RWPE1 (cell line): Measurements from ENCODE around the gene ARFGEF2.
A peak's percentile ranks its signal among the peaks of the same experiment; 100 is the strongest.

Experiments used
- CTCF ChIA-PET: fragments of 350-600 bp; sonication (Branson Sonifier 250); formaldehyde crosslinking; extraction: SDS; loops from one replicate; lab custom pipeline; 2021; lab: Yijun Ruan, JAX
- POLR2A ChIA-PET: fragments of 400-600 bp; formaldehyde crosslinking; extraction: SDS; loops from one replicate; lab custom pipeline; 2020; ENCODE audit warnings: antibody characterized with exemption; ENCODE audit not compliant: low non-redundant PET; lab: Yijun Ruan, JAX
- DNase-seq: peaks from one replicate; pipeline ENCODE4 v3.0.0; 2012; ENCODE audit warnings: low spot score
- H3K27ac ChIP-seq: fragments of 450-650 bp; 2 replicates; pipeline ENCODE4 v1.5.1; 2017
- CTCF ChIP-seq: fragments of 450-650 bp; conservative IDR thresholded peaks from 2 replicates; pipeline ENCODE4 v1.5.1; 2017; ENCODE audit warnings: low read depth, mild to moderate bottlenecking

Gene ARFGEF2

GRCh38 chr20:48905297-48905647 is 16.2 kb upstream of the ARFGEF2 start:
- ChIA-PET POLR2A (no interaction called here), CTCF (interaction anchor here (0.5 to 9.0 kb wide), 22 partner anchors 12 to 868 kb away, joined by 3 to 155 read pairs (median 4); no protein-coding TSS in a partner anchor)
- DNase-seq, result no peak
- peak; percentile 70 for TF ChIP-seq CTCF
- H3K27ac ChIP-seq, result no peak overlapping the region

GRCh38 chr20:48906221-48906877 is 15.2 kb upstream of the ARFGEF2 start:
- DNase-seq, result no peak
- ChIA-PET CTCF (interaction anchor here (0.7 to 9.0 kb wide), 4 partner anchors 250 to 1289 kb away, joined by 3 to 155 read pairs (median 12); no protein-coding TSS in a partner anchor), POLR2A (no interaction called here)
- H3K27ac ChIP-seq, result no peak overlapping the region
- TF ChIP-seq CTCF, result no peak

- ChIA-PET POLR2A (interaction anchor here (0.6 kb wide), 1 partner anchor 262 kb away, joined by 4 read pairs; no protein-coding TSS in a partner anchor), CTCF (interaction anchor here (9.0 kb wide), 1 partner anchor 252 kb away, joined by 155 read pairs; no protein-coding TSS in a partner anchor)
- H3K27ac ChIP-seq, result no peak overlapping the region
- DNase-seq, result no peak
- TF ChIP-seq CTCF, result no peak
Measured at GRCh38 chr20:48908656-48909319, 12.7 kb upstream of the ARFGEF2 start.

- CTCF ChIA-PET, result interaction anchor here (0.5 to 9.0 kb wide), 2 partner anchors 254 to 1842 kb away, joined by 3 to 155 read pairs; no protein-coding TSS in a partner anchor
- DNase-seq, result no peak
- no peak overlapping the region for H3K27ac ChIP-seq
- no peak for TF ChIP-seq CTCF
- POLR2A ChIA-PET, result no interaction called here
Measured at GRCh38 chr20:48909910-48910309, 11.6 kb upstream of the ARFGEF2 start.

- CTCF ChIA-PET, result interaction anchor here (9.0 kb wide), 1 partner anchor 254 kb away, joined by 155 read pairs; no protein-coding TSS in a partner anchor
- H3K27ac ChIP-seq, result no peak overlapping the region
- POLR2A ChIA-PET, result no interaction called here
- no peak for DNase-seq
- TF ChIP-seq CTCF, result no peak
Measured at GRCh38 chr20:48910347-48910781, 11.1 kb upstream of the ARFGEF2 start.

- CTCF ChIA-PET, result interaction anchor here (0.9 to 1.2 kb wide), 2 partner anchors 254 to 292 kb away, joined by 3 to 5 read pairs; no protein-coding TSS in a partner anchor
- no peak for DNase-seq
- no peak overlapping the region for H3K27ac ChIP-seq
- POLR2A ChIA-PET, result no interaction called here
- no peak for TF ChIP-seq CTCF
Measured at GRCh38 chr20:48912065-48912464, 9.4 kb upstream of the ARFGEF2 start.
